Memory B cell (primary cell): ENCODE measurements around the gene KIF16B.
"Not testable (repeated sequence)": the region's sequence is repeated elsewhere in the genome, so short reads cannot be mapped to it uniquely, and the experiment has no call there.

ENCODE experiments used
- ATAC-seq: fragments of 150-1000 bp; cut with Tn5 transposase; 2 replicates; pipeline ENCODE4 v1.10.0; 2021; ENCODE audit warnings: low read depth, mild to moderate bottlenecking, moderate library complexity
- DNase-seq, 2 donors: peaks; one replicate each; pipeline ENCODE4 v3.0.0; 2022; ENCODE audit warnings: low spot score in 2 of 2
- H3K27ac Mint-ChIP-seq: one replicate; pipeline ENCODE4 v1.8.0; 2022; ENCODE audit warnings: mild to moderate bottlenecking, moderate library complexity, mixed read lengths
- H3K27me3 Mint-ChIP-seq: one replicate; pipeline ENCODE4 v1.8.0; 2022; ENCODE audit warnings: mixed read lengths
- H3K36me3 Mint-ChIP-seq: one replicate; pipeline ENCODE4 v1.8.0; 2022; ENCODE audit warnings: mild to moderate bottlenecking, mixed read lengths
- H3K4me1 Mint-ChIP-seq: one replicate; pipeline ENCODE4 v1.8.0; 2022; ENCODE audit warnings: mixed read lengths
- H3K4me3 Mint-ChIP-seq: one replicate; pipeline ENCODE4 v1.8.0; 2022; ENCODE audit warnings: mild to moderate bottlenecking, moderate library complexity, mixed read lengths
- H3K9me3 Mint-ChIP-seq: one replicate; pipeline ENCODE4 v1.8.0; 2022; ENCODE audit warnings: mixed read lengths

KIF16B gene

GRCh38 chr20:16537918-16538317 lies 35.3 kb downstream of the KIF16B start:
- ATAC-seq = no peak

GRCh38 chr20:16537025-16537665 lies 36.1 kb downstream of the KIF16B start:
- H3K4me1 Mint-ChIP-seq = peaks cover 23% of the 10 kb centered on the region
- no peaks in the 10 kb centered on the region for H3K9me3 Mint-ChIP-seq
- no peaks in the 10 kb centered on the region for H3K27me3 Mint-ChIP-seq
- H3K27ac Mint-ChIP-seq = no peak overlapping the region
- no peak overlapping the region for H3K4me3 Mint-ChIP-seq
- ATAC-seq (no peak), DNase-seq (no peak)
- peaks cover 17% of the 10 kb centered on the region for H3K36me3 Mint-ChIP-seq

More at GRCh38 chr20:16537918-16538317, 35.3 kb downstream of the KIF16B start:
- Mint-ChIP-seq H3K9me3 (no peaks in the 10 kb centered on the region), H3K27me3 (no peaks in the 10 kb centered on the region), H3K27ac (no peak overlapping the region), H3K4me3 (no peak overlapping the region), H3K36me3 (peaks cover 17% of the 10 kb centered on the region), H3K4me1 (peaks cover 23% of the 10 kb centered on the region)
- no peak for DNase-seq

- H3K9me3 Mint-ChIP-seq = no peaks in the 10 kb centered on the region
- no peak overlapping the region for H3K27ac Mint-ChIP-seq
- H3K4me3 Mint-ChIP-seq = no peak overlapping the region
- H3K36me3 Mint-ChIP-seq = peaks cover 15% of the 10 kb centered on the region
- no peaks in the 10 kb centered on the region for H3K27me3 Mint-ChIP-seq
- ATAC-seq (no peak), DNase-seq (no peak)
- peaks cover 21% of the 10 kb centered on the region for H3K4me1 Mint-ChIP-seq
These were observed 38.0 kb downstream of the KIF16B start for GRCh38 chr20:16535277-16535676.

GRCh38 chr20:16533502-16533901 lies 39.7 kb downstream of the KIF16B start:
- Mint-ChIP-seq H3K36me3 (peaks cover 14% of the 10 kb centered on the region), H3K27me3 (no peaks in the 10 kb centered on the region), H3K9me3 (no peaks in the 10 kb centered on the region), H3K4me3 (no peak overlapping the region), H3K4me1 (peaks cover 21% of the 10 kb centered on the region), H3K27ac (no peak overlapping the region)
- DNase-seq = no peak
- ATAC-seq = no peak

GRCh38 chr20:16531485-16531884 lies 41.8 kb downstream of the KIF16B start:
- peaks cover 12% of the 10 kb centered on the region for H3K4me1 Mint-ChIP-seq
- no peak overlapping the region for H3K4me3 Mint-ChIP-seq
- H3K27me3 Mint-ChIP-seq = no peaks in the 10 kb centered on the region
- no peaks in the 10 kb centered on the region for H3K9me3 Mint-ChIP-seq
- H3K27ac Mint-ChIP-seq = no peak overlapping the region
- ATAC-seq (no peak), DNase-seq (no peak)
- peaks cover 16% of the 10 kb centered on the region for H3K36me3 Mint-ChIP-seq

- Mint-ChIP-seq H3K9me3 (peaks cover under 1% of the 10 kb centered on the region), H3K27ac (no peak overlapping the region), H3K36me3 (peaks cover 24% of the 10 kb centered on the region), H3K27me3 (no peaks in the 10 kb centered on the region), H3K4me3 (no peak overlapping the region), H3K4me1 (peaks cover 6% of the 10 kb centered on the region)
- ATAC-seq = no peak
- no peak for DNase-seq
These were observed 43.0 kb downstream of the KIF16B start for GRCh38 chr20:16530201-16530681.

GRCh38 chr20:16528078-16528477 lies 45.2 kb downstream of the KIF16B start:
- Mint-ChIP-seq H3K27ac (no peak overlapping the region), H3K4me3 (no peak overlapping the region), H3K9me3 (peaks cover 1% of the 10 kb centered on the region), H3K27me3 (no peaks in the 10 kb centered on the region), H3K4me1 (no peaks in the 10 kb centered on the region), H3K36me3 (peaks cover 40% of the 10 kb centered on the region)
- DNase-seq (no peak), ATAC-seq (no peak)

- no peaks in the 10 kb centered on the region for H3K27me3 Mint-ChIP-seq
- no peak overlapping the region for H3K4me3 Mint-ChIP-seq
- H3K9me3 Mint-ChIP-seq = peaks cover 1% of the 10 kb centered on the region
- ATAC-seq (no peak), DNase-seq (no peak)
- no peaks in the 10 kb centered on the region for H3K4me1 Mint-ChIP-seq
- H3K27ac Mint-ChIP-seq = no peak overlapping the region
- peaks cover 46% of the 10 kb centered on the region for H3K36me3 Mint-ChIP-seq
These were observed 45.8 kb downstream of the KIF16B start for GRCh38 chr20:16527438-16527837.

GRCh38 chr20:16526433-16527380 lies 46.5 kb downstream of the KIF16B start:
- H3K4me1 Mint-ChIP-seq = no peaks in the 10 kb centered on the region
- no peaks in the 10 kb centered on the region for H3K27me3 Mint-ChIP-seq
- H3K9me3 Mint-ChIP-seq = peaks cover 1% of the 10 kb centered on the region
- no peak overlapping the region for H3K27ac Mint-ChIP-seq
- no peak overlapping the region for H3K4me3 Mint-ChIP-seq
- peaks cover 49% of the 10 kb centered on the region for H3K36me3 Mint-ChIP-seq
- ATAC-seq (no peak), DNase-seq (no peak)

GRCh38 chr20:16522651-16523050 lies 50.6 kb downstream of the KIF16B start:
- peaks cover 46% of the 10 kb centered on the region for H3K36me3 Mint-ChIP-seq
- H3K27me3 Mint-ChIP-seq, H3K4me1 Mint-ChIP-seq, H3K27ac Mint-ChIP-seq, DNase-seq, H3K4me3 Mint-ChIP-seq, H3K9me3 Mint-ChIP-seq, ATAC-seq: not testable (repeated sequence)

GRCh38 chr20:16520154-16520553 lies 53.1 kb downstream of the KIF16B start:
- peaks cover 33% of the 10 kb centered on the region for H3K36me3 Mint-ChIP-seq
- DNase-seq = no peak
- no peaks in the 10 kb centered on the region for H3K27me3 Mint-ChIP-seq
- peaks cover 5% of the 10 kb centered on the region for H3K4me1 Mint-ChIP-seq
- H3K27ac Mint-ChIP-seq = no peak overlapping the region
- H3K9me3 Mint-ChIP-seq = no peaks in the 10 kb centered on the region
- ATAC-seq = no peak
- H3K4me3 Mint-ChIP-seq = no peak overlapping the region

GRCh38 chr20:16519673-16520072 lies 53.6 kb downstream of the KIF16B start:
- H3K4me1 Mint-ChIP-seq, H3K27ac Mint-ChIP-seq, H3K27me3 Mint-ChIP-seq, ATAC-seq, H3K4me3 Mint-ChIP-seq, H3K9me3 Mint-ChIP-seq, DNase-seq: not testable (repeated sequence)
- peaks cover 29% of the 10 kb centered on the region for H3K36me3 Mint-ChIP-seq

- peaks cover 9% of the 10 kb centered on the region for H3K4me1 Mint-ChIP-seq
- no peak overlapping the region for H3K4me3 Mint-ChIP-seq
- H3K36me3 Mint-ChIP-seq = peaks cover 23% of the 10 kb centered on the region
- no peak for ATAC-seq
- DNase-seq = no peak
- no peaks in the 10 kb centered on the region for H3K27me3 Mint-ChIP-seq
- H3K9me3 Mint-ChIP-seq = no peaks in the 10 kb centered on the region
- H3K27ac Mint-ChIP-seq = no peak overlapping the region
These were observed 54.5 kb downstream of the KIF16B start for GRCh38 chr20:16518784-16519084.

GRCh38 chr20:16517946-16518783 lies 55.1 kb downstream of the KIF16B start:
- Mint-ChIP-seq H3K9me3 (no peaks in the 10 kb centered on the region), H3K27ac (no peak overlapping the region), H3K27me3 (no peaks in the 10 kb centered on the region), H3K4me3 (no peak overlapping the region), H3K4me1 (peaks cover 9% of the 10 kb centered on the region), H3K36me3 (peaks cover 21% of the 10 kb centered on the region)
- peak; percentile 50 for ATAC-seq
- DNase-seq = no peak
